Central memory CD8-positive, alpha-beta T cell (primary cell): Measurements from ENCODE around the gene LAIR2.

ENCODE experiments used
- ATAC-seq: fragments of 150-1000 bp; cut with Tn5 transposase; replicated peaks from 2 replicates; pipeline ENCODE4 v1.10.0; 2022; ENCODE audit warnings: mild to moderate bottlenecking, moderate FRiP score, moderate number of reproducible peaks; ENCODE audit not compliant: poor library complexity, severe bottlenecking; ENCODE audit errors: extremely low read depth
- DNase-seq, 2 donors: peaks; one replicate each; pipeline ENCODE4 v3.0.0; 2021; ENCODE audit warnings: low spot score in 2 of 2
- H3K27ac Mint-ChIP-seq: one replicate; pipeline ENCODE4 v1.8.0; 2022; ENCODE audit warnings: low read depth, mild to moderate bottlenecking, moderate library complexity, mixed read lengths
- H3K27me3 Mint-ChIP-seq: one replicate; pipeline ENCODE4 v1.8.0; 2022; ENCODE audit warnings: mixed read lengths
- H3K36me3 Mint-ChIP-seq: one replicate; pipeline ENCODE4 v1.8.0; 2022; ENCODE audit warnings: mild to moderate bottlenecking, moderate library complexity, mixed read lengths; ENCODE audit not compliant: insufficient read depth
- H3K4me1 Mint-ChIP-seq: one replicate; pipeline ENCODE4 v1.8.0; 2022; ENCODE audit warnings: mixed read lengths
- H3K4me3 Mint-ChIP-seq: one replicate; pipeline ENCODE4 v1.8.0; 2022; ENCODE audit warnings: mild to moderate bottlenecking, moderate library complexity, mixed read lengths
- H3K9me3 Mint-ChIP-seq: one replicate; pipeline ENCODE4 v1.8.0; 2022; ENCODE audit warnings: mixed read lengths

Gene LAIR2

DNA sequence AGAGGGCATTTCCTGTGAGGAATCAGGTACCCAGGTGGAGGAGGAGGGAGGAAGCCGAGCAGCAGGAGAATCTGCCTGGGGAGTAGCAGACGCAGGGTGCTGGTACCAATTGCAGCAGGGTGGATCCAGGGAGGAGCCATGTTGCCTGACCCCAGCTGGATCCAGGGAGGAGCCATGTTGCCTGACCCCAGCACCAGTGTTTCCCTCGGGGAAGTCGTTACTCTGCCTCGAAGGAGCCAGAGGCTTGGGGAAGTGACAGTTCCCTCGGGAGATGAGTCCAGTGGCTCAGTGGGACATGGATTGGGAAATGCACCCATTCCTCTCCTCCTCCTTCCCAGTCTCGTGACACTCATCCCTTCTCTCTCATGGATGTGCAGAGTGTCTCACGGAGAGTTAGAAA, 31.5 kb downstream of the LAIR2 start:
- DNase-seq (no peak), ATAC-seq (no peak)
- peaks cover 3% of the 10 kb centered on the region for H3K36me3 Mint-ChIP-seq
- no peak overlapping the region for H3K27ac Mint-ChIP-seq
- H3K4me1 Mint-ChIP-seq: peaks cover 26% of the 10 kb centered on the region
- peak overlapping the region; percentile 69 for H3K4me3 Mint-ChIP-seq
- peaks cover 37% of the 10 kb centered on the region for H3K27me3 Mint-ChIP-seq
- peaks cover 5% of the 10 kb centered on the region for H3K9me3 Mint-ChIP-seq

DNA sequence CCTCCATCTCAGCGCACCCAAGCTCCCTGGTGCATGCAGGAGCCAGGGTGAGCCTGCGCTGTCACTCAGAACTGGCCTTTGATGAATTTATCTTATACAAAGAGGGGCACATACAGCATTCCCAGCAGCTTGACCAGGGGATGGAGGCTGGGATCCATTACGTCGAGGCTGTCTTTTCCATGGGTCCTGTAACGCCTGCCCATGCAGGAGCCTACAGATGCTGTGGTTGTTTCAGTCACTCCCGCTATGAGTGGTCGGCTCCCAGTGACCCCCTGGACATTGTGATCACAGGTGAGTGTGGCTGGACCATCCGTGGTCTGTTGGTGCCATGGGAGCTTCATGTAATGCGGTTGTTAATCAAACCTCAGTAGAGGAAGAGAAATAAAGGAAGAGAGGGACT, 33.0 kb downstream of the LAIR2 start:
- no peak for DNase-seq
- H3K27me3 Mint-ChIP-seq: peaks cover 35% of the 10 kb centered on the region
- H3K36me3 Mint-ChIP-seq: peaks cover 3% of the 10 kb centered on the region
- peaks cover 5% of the 10 kb centered on the region for H3K9me3 Mint-ChIP-seq
- H3K27ac Mint-ChIP-seq: no peak overlapping the region
- peaks cover 24% of the 10 kb centered on the region for H3K4me1 Mint-ChIP-seq
- H3K4me3 Mint-ChIP-seq: no peak overlapping the region
- no peak for ATAC-seq

DNA sequence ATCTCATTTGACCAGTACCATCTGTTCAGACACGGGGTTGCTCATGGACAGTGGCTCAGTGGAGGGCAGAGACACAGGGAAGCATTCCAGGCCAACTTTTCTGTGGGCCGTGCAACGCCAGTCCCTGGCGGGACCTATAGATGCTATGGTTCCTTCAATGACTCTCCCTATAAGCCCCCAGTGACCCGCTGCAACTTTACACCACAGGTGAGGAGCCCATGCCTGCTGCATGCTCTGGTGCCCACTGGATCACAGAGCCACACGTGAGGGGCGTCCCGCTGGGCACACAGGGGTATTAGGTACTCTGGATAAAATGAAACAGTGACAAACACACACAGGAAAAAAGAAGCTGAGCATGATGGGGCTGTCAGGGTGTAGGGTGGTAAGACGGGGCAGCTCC, 34.3 kb downstream of the LAIR2 start:
- H3K4me1 Mint-ChIP-seq: peaks cover 21% of the 10 kb centered on the region
- H3K27me3 Mint-ChIP-seq: peaks cover 35% of the 10 kb centered on the region
- H3K27ac Mint-ChIP-seq: no peak overlapping the region
- H3K36me3 Mint-ChIP-seq: peaks cover 3% of the 10 kb centered on the region
- H3K9me3 Mint-ChIP-seq: peaks cover 5% of the 10 kb centered on the region
- ATAC-seq: no peak
- no peak overlapping the region for H3K4me3 Mint-ChIP-seq
- no peak for DNase-seq

DNA sequence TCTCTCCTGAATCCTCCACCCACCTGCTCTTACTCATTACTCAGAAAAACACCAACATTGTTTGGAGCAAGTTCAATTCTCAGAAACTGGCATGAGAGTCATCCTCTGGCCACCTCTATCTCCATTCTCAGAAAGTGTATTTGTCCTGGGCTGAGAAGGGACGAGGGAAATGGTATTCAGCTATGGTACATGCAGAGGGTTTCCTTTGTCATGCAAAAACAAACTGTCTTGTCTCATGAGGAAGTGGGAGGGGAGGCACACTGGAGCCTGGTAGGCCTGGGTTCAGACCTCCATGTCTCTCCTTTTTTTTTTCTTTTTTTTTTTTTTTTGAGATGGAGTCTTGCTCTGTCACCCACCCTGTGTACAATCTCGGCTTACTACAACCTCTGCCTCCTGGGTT, 39.1 kb downstream of the LAIR2 start:
- H3K9me3 Mint-ChIP-seq: peaks cover 5% of the 10 kb centered on the region
- DNase-seq: no peak
- no peaks in the 10 kb centered on the region for H3K27me3 Mint-ChIP-seq
- H3K4me1 Mint-ChIP-seq: peaks cover 11% of the 10 kb centered on the region
- peak overlapping the region; percentile 49 for H3K27ac Mint-ChIP-seq
- no peak for ATAC-seq
- peaks cover 3% of the 10 kb centered on the region for H3K36me3 Mint-ChIP-seq
- H3K4me3 Mint-ChIP-seq: no peak overlapping the region

DNA sequence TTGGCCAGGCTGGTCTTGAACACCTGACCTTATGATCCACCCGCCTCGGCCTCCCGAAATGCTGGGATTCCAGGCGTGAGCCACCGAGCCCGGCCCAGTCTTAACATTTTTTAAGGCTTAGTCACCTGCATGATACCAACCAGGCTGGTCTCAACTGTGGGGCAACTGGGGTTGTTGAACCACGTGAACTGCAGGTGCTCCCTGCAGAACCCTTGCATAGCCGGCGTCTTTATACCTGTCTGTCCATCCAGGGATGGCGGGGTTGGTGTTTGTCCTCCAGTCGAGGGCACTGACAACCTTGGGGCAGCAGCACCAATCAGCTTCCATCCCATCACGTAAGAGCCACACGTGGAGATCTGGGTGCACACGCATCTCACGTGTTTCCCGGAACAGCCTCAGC, 46.2 kb downstream of the LAIR2 start:
- Mint-ChIP-seq H3K4me1 (peaks cover 13% of the 10 kb centered on the region), H3K4me3 (no peak overlapping the region), H3K9me3 (peaks cover 6% of the 10 kb centered on the region), H3K27ac (no peak overlapping the region), H3K36me3 (peaks cover 3% of the 10 kb centered on the region), H3K27me3 (peaks cover 14% of the 10 kb centered on the region)
- no peak for ATAC-seq
- DNase-seq: no peak

DNA sequence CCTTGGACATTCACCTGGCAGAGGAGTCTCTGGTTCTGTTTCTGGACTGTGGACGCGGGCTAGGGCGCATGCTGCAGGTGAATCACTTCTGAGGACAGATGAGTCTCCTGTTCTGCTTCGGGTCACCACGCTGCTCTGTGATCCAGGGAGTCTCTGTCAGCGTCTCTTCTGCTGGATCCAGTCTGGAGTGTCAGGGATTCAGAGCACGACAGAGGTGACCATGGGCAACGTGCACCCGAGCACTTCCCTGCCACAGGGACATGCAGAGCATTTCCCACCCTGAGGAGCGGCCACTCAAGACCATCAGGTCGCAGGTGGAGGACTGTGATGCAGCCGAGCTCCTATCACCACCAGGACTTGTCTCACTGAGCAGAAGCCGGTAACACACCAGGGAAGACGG, 46.6 kb downstream of the LAIR2 start:
- peaks cover 14% of the 10 kb centered on the region for H3K27me3 Mint-ChIP-seq

DNA sequence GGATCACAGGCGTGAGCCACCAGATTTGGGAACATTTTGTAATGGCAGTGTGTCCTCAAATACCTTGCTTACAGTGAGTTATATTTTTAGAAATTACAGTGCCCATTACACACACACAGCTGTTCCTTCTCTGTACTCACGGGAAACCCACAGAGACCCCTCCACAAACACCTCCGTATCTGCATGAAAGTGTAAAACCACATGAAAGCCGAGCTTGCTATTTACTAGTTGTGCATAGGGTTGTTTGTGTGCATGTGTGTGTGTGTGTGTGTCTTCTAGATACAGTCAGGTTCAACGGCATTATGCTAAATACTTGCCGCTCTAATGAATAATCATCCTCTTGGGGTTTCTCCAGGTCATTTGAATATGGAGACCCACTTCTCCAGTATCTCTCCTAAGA, 48.7 kb downstream of the LAIR2 start:
- H3K27me3 Mint-ChIP-seq: peaks cover 14% of the 10 kb centered on the region
- ATAC-seq: peak; percentile 98
- peak overlapping the region; percentile 23 for H3K4me3 Mint-ChIP-seq
- peaks cover 3% of the 10 kb centered on the region for H3K36me3 Mint-ChIP-seq
- no peak overlapping the region for H3K27ac Mint-ChIP-seq
- peaks cover 13% of the 10 kb centered on the region for H3K4me1 Mint-ChIP-seq
- peak in 1 of 2 donors; percentile 58 for DNase-seq
- peaks cover 6% of the 10 kb centered on the region for H3K9me3 Mint-ChIP-seq

More for the DNA sequence above, 46.6 kb downstream of the LAIR2 start:
- H3K9me3 Mint-ChIP-seq: peaks cover 6% of the 10 kb centered on the region
- no peak overlapping the region for H3K27ac Mint-ChIP-seq
- no peak overlapping the region for H3K4me3 Mint-ChIP-seq
- DNase-seq (no peak), ATAC-seq (no peak)
- H3K36me3 Mint-ChIP-seq: peaks cover 3% of the 10 kb centered on the region
- peaks cover 13% of the 10 kb centered on the region for H3K4me1 Mint-ChIP-seq

DNA sequence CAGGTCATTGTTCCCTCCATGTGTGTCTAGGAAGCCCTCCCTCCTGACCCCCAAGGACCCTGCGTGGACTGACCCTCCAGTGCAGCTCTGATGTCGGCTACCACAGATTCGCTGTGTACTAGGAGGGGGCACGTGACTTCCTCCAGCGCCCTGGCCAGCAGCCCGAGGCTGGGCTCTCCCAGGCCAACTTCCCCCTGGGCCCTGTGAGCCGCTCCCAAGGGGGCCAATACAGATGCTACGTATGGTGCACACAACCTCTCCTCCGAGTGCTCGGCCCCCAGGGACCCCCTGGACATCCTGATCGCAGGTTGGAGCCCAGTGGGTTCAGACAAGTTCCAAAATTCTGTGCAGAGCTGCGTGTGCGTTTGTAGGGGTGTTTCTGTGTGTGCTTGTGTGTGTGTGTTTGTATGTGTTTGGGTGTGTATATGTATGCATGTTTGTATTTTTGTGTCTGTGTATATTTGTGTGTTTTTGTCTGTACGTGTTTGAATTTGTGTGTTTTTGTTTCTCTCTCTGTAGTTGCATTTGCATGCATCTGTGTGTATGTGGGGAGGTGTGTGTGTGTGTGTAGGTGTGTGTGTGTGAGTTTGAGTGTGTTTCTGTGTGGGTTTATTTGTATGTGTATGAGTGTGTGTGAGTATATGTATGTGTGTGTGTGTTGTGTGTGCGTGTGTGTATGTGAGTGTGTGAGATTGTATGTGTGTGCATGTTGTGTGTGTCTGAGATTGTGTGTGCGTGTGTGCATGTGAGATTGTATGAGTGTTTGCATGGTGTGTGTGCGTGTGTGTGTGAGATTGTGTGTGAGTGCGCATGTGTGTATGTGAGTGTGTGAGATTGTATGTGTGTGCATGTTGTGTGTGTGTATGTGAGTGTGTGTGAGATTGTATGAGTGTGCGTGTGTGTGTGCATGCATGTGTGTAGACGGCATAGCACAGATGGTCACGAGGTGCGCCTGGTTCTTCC, 49.6 kb downstream of the LAIR2 start:
- Mint-ChIP-seq H3K4me1 (peaks cover 13% of the 10 kb centered on the region), H3K27ac (no peak overlapping the region), H3K9me3 (peaks cover 6% of the 10 kb centered on the region), H3K27me3 (peaks cover 14% of the 10 kb centered on the region), H3K36me3 (peaks cover 3% of the 10 kb centered on the region), H3K4me3 (no peak overlapping the region)
- ATAC-seq: no peak
- DNase-seq: no peak

DNA sequence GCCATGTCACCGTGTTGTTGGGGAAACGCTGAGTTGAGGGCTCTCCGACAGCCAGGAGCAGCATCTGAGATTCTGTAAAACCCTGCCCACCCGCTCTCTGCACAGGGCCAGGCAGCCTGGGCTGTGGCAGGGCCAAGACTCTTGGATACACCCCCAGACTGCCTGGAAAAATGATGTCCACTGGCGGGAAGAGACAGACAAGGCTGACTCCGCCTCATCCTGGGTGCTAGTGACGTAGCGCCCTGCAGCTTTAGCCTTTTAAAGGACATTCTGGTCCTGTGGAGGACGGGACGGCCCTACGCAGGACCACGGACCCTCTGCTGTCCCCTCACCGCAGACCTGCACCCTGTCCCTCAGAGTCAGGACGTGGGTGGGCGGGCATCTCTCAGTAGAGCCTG, 50.3 kb downstream of the LAIR2 start:
- peaks cover 6% of the 10 kb centered on the region for H3K9me3 Mint-ChIP-seq
- DNase-seq (no peak), ATAC-seq (no peak)
- H3K36me3 Mint-ChIP-seq: peaks cover 3% of the 10 kb centered on the region
- H3K4me1 Mint-ChIP-seq: peaks cover 13% of the 10 kb centered on the region
- no peak overlapping the region for H3K4me3 Mint-ChIP-seq
- peaks cover 14% of the 10 kb centered on the region for H3K27me3 Mint-ChIP-seq
- H3K27ac Mint-ChIP-seq: no peak overlapping the region

DNA sequence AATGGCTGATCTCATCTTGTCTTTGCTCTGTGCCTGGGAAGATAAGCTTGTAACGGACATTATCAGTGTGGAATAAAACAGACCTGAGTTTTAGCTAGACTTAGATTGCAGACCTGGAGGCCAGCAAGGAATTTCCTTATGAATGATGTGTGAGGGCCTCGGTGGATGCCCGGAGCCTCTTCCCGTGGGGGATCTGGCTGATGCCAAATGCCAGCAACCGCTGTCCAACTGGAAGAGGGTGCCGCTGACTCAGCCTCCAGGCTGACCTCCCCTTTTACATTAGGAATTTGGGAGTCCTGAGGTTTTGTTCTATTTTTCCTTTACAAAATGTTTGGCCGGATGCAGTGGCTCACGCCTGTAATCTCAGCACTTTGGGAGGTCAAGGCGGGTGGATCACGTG, 51.4 kb downstream of the LAIR2 start:
- H3K36me3 Mint-ChIP-seq: peaks cover 3% of the 10 kb centered on the region
- no peak overlapping the region for H3K27ac Mint-ChIP-seq
- no peak overlapping the region for H3K4me3 Mint-ChIP-seq
- H3K27me3 Mint-ChIP-seq: peaks cover 25% of the 10 kb centered on the region
- ATAC-seq (no peak), DNase-seq (no peak)
- H3K4me1 Mint-ChIP-seq: peaks cover 13% of the 10 kb centered on the region
- peaks cover 6% of the 10 kb centered on the region for H3K9me3 Mint-ChIP-seq

DNA sequence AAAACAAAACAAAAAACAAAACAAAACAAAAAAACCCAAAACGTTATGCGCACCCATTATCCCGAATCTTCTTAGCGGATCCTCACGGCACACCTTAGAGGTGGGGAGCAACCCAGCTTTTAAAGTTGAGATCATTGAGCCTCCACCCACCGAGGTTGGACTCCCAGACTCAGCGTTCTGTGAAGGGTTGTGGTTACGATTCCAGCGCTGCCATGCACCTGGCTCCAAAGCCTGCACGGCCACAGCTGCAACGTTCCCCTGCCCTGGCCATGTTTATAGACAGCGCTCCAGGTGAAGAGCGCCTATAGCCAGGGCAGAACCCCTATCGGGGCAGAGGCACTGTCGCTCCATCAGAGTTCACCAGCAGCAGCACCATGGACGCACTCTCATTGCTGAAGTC, 52.3 kb downstream of the LAIR2 start:
- ATAC-seq (no peak), DNase-seq (no peak)
- H3K4me1 Mint-ChIP-seq: peaks cover 13% of the 10 kb centered on the region
- peaks cover 3% of the 10 kb centered on the region for H3K36me3 Mint-ChIP-seq
- no peak overlapping the region for H3K4me3 Mint-ChIP-seq
- no peak overlapping the region for H3K27ac Mint-ChIP-seq
- peaks cover 28% of the 10 kb centered on the region for H3K27me3 Mint-ChIP-seq
- peaks cover 6% of the 10 kb centered on the region for H3K9me3 Mint-ChIP-seq

DNA sequence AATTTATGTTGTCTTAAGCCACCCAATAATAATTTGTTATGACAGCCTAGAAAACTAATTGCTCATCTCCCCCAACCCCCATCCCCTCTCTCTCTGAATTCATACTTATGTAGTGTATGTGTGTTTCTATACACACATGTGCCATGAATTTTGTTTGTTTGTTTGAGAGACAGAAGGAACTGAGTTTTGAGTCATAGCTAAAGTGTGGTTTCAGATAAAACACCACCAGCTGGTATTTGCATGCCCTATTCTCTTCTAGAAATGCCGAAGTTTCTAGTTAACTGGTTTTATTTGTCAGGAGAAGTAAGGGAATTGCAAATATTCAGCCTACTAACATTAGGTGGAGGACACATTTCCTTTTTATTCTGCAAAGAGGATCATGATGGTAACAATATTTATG, 53.6 kb downstream of the LAIR2 start:
- Mint-ChIP-seq H3K4me1 (peaks cover 12% of the 10 kb centered on the region), H3K9me3 (peaks cover 6% of the 10 kb centered on the region), H3K4me3 (no peak overlapping the region), H3K36me3 (peaks cover 2% of the 10 kb centered on the region), H3K27ac (no peak overlapping the region), H3K27me3 (peaks cover 28% of the 10 kb centered on the region)
- DNase-seq (no peak), ATAC-seq (no peak)

DNA sequence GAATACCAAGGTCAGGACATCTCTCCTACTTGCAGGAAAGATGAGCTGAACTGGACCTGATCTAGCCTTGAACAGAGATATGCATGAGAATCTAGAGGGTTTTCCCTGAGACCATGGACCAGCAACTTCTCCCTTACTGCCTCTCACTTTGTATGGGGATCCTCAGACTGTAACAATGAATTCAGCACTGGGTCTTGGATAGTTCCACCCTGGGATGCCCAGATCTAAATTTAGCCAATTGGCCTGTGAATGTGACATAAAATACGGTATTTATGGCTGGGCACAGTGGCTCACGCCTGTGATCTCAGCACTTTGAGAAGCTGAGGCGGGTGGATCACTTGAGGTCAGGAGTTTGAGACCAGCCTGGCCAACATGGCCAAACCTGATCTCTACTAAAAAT, 55.7 kb downstream of the LAIR2 start:
- H3K36me3 Mint-ChIP-seq: no peaks in the 10 kb centered on the region
- no peaks in the 10 kb centered on the region for H3K4me1 Mint-ChIP-seq
- no peak overlapping the region for H3K4me3 Mint-ChIP-seq
- H3K9me3 Mint-ChIP-seq: no peaks in the 10 kb centered on the region
- DNase-seq (no peak), ATAC-seq (no peak)
- H3K27ac Mint-ChIP-seq: no peak overlapping the region
- H3K27me3 Mint-ChIP-seq: peaks cover 30% of the 10 kb centered on the region
